GM18517 (cell line): Measurements from ENCODE around the gene OSBPL3.

Experiments
- ATAC-seq: cut with Tn5 transposase; IDR thresholded peaks from one replicate; pipeline ENCODE4 v1.9.1; 2021; ENCODE audit warnings: mild to moderate bottlenecking, moderate library complexity; ENCODE audit not compliant: unreplicated experiment

OSBPL3 gene

DNA sequence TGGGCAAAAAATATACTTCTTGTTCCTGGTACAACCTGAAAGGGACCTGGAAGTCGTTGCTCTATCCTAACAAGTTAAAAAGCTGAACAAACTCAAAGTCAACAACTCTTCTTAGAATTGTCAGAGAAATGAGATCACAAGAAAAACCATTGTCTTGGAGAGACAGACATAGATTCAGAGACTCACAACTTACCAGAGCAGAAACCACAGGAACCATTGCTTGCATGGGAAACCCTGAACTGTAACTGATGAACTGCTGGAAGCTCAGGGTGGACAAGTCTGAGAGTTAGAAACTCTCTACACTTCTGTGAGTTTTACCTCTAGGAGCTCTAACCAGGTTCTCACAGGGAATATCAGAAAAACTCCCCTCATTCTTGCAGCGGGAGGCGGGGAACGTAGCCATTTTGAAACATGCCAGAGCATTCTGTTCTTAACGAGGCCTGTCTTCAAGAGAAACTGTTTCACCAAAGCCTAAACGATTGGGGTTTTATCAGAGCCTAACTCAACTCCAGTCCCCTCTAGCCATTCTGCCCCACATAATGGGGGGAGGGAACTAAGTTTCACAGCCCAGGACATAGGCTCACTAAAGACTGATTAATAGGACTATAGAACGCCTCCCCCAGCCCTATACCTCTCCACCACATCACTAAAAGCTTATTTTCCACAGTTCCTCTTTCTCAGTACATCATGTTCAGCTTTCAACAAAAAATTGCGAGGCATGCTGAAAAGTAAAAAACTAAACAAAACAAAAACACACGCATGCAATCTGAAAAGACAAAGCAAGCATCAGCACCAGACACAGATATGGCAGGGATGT lies 210.8 kb downstream of the OSBPL3 start:
- ATAC-seq: no peak

DNA sequence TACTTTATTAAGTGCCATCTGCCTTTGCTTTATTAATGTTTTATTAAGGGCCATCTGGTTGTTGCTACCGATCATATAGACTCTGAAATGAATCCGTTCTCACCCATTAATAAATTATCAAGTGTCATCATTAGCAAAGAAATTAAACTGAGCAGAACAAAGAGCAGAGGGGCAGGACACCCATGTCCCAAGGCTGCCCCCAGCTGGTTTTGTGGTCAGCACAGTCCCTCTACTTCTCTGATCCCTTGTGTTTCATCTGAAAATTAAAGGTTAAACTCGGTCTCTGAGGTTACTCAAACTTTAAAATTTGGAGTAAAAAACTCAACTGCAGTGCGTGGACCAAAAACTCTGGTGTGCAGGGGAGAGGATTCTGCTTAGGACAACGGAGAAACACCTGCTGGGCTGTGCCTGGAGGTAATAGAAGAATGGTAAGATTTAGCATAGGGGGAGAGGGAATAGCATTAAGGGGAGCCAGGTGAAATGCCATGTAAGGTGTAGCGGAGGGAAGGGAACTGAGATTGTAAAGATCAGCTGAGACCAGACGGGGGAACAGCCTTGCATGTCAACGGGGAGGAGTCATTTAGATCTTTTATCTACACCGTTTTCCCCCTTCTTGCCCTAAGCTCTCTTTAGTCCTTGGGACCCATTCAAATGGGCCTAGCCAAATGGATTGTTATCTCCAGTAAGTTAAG lies 212.0 kb downstream of the OSBPL3 start:
- ATAC-seq: no peak

DNA sequence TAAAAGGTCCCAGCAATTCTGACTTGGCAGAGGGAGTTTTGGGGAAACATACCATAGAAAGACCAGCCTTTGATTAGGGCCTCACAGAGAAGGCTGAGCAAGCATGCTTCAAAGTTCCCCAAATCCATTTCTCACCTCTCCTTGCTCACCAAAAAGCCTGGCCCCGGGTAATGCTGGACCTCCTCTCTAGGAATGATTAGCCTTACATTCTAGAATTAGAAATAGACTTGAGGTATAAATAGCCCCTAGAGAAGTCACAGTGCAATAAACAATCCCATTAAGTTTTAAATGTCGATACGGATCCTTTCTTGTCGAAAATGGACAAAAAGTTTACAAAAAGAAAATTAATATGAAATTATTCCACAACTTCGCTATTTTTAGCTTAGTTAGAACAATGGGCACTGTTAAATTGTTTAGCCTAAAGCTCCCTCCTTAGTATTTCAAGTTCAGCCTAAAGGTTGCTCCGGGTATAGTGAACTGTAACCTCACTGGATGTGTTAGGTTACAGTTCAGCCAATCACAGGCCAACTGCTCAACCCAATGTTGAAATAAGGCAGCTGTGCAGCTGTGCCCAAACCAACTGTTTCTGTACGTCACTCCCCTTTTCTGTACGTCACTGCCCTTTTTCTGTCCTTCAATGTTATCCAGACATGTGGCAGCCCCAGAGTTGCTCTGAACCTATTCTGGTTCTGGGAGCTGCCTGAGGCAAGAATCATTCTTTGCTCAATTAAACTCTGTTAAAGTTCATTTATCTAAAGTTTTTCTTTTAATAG lies 214.8 kb downstream of the OSBPL3 start:
- ATAC-seq: no peak

DNA sequence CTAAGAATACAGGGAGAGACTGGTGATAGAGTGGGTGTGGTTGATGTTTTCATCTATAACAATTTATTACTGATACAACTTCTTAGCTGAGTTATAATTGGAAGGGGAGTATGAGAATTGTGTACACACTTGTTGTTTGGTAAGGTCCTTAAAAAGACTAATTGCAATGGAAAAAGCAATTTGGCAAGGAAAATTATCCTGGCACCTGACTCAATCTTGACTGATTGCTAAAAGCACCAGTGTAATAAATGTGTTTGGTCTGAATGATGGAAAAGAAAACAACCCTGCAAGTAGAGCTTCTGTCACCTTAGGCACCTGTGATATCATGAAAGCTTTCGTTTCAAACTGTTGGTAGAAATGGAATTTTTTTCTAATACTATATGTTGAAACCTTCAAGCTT lies 216.0 kb downstream of the OSBPL3 start:
- no peak for ATAC-seq

DNA sequence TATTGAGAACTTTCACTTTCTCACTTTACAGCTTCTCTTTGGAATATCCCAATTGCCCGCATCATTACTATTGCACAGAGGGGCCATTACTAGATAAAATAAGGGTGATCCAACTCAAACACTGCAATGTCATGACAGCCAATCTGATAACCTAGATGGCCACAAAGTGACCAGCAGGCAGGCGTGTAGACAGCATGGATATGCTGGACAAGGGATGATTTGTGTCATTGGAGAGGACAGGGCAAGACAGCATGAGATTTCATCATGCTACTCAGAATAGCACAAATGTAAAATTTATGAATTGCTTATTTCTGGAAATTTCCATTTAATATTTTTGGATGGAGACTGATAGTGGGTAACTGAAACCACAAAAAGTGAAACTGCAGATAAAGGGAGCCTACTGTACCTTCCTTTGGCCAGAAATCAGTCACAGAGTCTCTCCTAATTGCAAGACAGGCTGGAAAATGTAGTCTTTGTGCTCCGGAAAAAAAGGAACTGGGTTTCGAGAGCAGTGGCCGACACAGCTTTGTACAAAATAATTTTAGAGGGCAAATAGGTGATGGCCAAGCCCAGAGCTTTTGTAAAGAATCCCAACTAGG lies 216.6 kb downstream of the OSBPL3 start:
- ATAC-seq: no peak

DNA sequence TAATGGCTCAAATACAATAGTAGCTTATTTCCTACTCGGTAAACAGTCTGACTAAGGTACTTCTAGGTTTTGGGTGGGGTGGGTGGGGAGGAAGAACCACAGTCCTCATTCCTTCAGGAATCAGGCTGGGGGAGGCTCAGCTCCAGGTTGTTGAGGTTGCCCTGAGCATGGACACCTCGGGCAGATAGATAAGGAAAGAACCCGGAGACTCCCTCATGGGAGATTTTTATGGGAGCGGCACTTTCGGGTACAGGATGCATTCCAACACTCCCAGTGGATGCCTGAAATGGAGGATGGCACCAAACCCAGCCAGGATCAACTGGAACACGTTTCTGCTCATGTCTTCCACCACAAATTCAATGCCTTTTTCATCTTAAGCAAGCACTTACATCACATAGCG lies 217.2 kb downstream of the OSBPL3 start:
- no peak for ATAC-seq

DNA sequence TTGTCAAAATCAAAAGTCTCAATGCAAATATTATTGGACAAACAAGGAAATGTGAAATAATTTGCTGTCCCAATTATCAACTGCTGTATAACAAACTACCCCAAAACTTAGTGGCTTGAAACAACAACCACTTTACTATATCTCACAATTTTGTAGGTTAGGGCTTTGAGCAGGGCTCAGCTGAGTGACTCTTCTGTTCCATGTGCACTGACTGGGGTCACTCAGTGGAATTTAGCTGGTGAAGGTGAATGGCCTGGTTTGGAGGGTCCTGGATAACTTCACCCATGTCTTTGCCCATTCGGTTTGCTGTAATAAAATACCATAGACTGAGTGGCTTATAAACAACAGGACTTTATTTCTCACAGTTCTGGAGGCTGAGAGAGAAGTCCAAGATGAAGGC lies 219.0 kb downstream of the OSBPL3 start:
- ATAC-seq: no peak

DNA sequence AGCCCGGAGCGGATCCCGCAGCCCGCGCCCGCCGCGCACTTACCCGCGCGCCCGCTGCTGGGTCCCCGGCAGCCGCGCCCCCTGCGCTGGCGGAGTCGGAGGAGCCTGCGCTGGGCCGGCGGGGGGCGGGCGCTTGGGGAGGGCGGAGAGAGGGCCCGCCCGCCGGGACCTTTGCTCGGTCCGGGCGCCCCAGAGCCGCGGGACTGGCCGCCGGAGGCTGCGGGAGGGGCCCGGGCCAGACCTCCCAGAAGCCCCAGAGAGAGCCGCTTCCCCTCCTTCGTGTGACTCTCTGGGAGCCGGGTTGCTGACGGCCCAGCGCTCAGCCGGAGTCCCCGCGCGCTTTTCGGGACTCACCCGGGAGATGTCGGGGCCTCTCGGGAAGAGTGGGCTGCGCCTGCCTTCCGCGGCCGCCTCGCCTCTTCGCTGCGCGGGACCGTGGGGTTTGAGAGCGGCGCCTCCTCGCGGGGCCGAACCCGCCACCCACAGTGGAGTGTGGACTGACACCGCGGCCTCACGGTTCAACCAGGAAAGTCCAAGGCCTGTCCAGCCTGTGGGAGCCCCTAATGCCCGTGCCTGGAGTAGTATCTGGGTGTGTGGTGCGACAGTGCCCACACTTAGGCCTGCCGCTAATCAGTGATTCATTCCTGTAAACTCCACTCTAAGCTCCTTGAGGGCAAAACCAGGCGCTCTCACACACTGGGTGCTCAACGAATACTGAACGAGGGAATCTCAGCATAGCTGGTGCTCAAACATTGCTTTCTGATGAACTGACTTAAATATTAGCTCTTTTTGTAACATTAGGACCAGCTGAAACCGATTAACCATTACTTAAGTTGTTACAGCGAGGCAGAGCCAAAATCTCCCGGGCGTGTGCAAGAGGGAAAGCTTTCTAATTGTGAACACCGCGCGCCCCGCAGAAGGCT lies 222.4 kb downstream of the OSBPL3 start, which contains the start of gene GSDME:
Gene GSDME (minus strand): TSS at position 112 of the 923 bp plus-strand sequence. CDS start 7,690 bp downstream, outside the sequence.
- no peak for ATAC-seq

DNA sequence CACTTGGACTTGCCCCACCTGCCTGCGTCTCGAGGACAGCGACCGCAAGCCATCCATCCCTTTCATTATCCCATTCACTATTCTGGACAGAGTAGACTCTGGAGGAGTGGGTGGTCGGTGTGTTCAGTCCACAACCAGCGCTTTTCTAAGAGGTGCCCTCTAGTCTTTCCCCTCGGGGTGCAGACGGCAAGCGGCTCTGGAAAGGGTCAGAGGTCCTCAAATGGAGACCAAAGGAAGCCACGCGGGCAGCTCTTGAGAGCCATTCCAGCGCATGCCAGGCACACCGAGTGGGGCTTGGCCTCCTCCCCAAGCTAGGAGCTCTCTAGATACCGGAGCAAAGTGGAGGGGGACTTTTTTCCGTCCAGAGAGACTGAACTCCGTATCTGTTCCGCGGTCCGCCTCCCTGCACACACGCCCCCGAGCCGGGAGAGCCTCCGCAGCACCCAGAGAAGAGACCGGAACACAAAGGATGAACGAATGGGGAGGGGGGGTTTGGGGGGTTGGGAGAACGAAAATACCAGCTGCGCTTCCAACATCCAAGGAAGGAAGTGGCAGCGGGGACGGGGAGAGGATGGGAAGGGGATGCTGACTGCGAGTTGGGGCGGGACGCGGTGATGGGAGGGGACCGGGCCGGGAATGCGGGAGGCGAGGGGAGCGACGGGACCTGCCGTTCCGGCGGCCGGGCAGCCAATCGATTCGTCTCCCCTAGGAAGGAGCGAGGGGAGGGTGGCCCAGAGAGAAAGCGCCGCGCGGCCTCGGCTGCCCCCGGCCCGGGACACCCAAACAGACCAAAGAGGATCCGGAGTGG lies 223.2 kb downstream of the OSBPL3 start:
- no peak for ATAC-seq

DNA sequence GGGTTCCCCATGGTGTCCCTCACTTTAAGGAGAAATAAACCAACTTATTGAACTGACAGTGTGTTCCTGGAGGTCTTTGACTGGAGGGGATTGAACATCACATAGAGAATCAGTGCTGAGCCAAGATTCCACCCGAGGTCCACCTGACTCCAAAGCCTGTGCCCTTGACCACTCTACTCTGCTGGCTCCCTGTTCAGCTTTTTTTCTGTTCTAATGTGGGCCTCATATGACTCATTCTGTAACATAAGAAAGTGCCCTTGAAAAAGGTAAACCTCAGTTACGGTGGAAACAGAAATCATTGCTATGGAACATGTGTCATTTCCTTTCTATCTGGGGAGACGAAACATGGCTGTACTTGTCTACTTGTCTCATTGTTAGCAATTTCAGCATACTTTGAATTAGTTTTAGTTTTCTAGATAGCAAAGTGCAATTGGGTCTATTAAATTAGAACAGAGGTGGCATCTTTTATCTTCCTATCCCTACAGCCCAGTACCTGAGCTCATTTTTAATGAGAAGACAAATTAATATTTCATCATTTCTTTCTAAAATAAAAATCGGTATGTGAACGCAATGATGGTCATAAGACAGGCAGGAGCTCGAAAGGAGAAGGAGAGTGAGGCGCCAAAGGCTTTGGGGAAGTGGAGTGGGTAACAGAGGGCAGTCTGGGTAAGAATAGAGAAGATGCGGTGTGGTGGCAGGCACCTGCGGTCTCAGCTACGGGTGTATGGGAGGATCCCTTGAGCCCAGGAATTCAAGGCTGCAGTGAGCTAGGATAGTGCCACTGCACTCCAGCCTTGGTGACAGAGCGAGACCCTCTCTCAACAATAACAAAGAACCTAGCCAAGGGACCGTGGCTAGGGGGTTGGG lies 224.2 kb downstream of the OSBPL3 start:
- ATAC-seq: peak; percentile 74

DNA sequence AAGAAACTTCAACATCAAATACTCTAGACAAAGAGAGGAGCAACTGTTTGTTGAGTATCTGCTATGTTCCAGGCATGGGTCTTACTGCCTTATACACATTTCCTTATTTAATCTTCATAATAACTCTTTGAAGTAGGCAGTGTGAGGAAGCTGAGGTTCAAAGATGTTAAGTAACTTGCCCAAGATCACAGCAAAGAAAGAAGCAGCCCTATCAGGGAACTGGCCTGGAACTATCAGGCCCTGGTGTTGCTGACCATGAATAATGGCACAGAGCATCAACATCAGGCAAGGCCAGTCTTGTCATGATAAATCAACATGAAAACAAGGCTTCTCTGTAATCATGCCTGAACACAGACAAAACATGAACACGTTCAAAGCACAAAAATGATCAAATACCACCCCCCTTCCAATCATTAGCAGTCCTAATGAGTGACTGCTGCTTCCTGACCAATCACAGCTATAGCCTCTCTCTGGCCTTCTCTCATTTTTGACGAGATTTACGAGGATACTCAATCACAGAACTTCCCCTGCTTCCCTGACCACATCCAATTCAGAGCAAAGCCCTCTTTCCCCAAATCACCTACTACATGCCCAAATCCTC lies 225.0 kb downstream of the OSBPL3 start:
- peak; percentile 2 for ATAC-seq

DNA sequence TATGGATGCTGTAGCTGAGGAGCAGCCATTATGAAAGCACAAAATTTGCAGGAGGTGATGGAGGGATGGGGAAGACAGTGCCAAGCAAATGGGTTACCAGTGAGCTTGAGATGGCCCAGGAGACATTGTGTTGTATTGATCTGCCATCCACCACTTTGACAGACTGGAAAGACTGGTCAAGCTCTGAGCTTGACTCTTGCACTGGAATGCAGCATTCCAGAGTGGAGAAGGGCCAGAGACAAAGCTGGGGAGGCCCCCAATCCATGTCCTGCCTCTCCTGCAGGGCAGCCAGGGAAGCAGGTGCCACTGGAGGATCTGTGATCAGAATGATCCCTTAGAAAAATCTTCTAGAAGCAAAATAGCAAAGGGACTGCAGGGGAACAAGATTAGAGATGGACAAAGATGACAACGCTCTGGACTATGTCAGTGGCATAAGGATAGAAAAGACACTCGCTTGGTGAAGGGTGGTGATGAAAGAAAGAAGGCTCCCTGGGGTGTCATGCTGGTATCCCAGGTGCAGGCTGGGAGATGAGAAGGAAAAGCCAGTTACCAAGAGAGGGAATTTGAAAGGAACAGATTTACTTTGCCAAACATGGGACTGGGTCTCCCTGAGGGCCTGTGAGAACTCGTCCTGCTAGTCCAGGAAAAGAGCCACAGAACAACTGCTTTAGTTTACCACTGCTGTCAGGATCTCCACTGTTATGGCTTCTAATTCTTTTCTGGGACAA lies 227.7 kb downstream of the OSBPL3 start:
- no peak for ATAC-seq

DNA sequence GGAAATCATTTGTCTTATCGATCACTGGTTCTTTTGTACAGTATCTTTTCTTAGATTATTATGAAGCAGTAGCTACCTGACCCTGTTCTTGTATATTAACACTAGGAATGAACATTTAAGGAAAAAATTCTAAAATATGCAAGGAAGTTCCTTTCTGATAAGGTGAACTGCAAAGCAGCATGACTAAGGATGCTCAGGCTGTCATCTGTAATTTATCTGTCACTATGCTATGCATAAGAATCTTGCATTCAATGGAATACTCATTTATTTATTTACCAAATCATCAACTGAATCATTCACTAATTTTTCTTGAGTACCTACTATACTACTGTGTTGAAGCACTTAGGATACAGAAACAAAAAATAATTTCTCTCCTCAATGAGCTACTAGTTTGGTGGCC lies 228.5 kb downstream of the OSBPL3 start:
- ATAC-seq: no peak

DNA sequence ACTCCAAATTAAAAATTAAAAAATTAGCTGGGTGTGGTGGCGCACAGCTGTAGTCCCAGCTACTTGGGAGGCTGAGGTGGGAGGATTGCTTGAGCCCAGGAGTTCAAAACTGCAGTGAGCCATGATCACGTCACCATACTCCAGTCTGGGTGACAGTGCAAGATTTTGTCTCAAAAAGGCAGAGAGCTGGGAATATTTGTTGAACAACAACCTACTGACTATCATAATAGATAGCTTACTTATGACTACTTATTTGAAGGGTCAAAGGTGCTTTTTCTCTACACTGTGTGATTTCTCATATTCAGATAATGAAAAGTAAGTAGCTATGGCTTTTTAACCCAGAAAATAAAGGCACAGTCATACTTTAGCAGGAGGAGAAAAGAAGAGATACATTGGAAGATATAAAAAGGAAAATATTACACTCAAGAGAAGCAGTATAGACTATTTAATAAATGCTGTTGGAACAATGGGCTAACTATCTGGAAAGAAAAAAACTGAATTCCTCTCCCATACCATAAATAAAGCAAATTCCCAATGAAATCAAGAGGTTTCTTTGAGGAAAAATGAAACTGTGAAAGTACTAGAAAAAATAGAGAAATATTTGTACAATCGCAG lies 229.4 kb downstream of the OSBPL3 start:
- no peak for ATAC-seq

DNA sequence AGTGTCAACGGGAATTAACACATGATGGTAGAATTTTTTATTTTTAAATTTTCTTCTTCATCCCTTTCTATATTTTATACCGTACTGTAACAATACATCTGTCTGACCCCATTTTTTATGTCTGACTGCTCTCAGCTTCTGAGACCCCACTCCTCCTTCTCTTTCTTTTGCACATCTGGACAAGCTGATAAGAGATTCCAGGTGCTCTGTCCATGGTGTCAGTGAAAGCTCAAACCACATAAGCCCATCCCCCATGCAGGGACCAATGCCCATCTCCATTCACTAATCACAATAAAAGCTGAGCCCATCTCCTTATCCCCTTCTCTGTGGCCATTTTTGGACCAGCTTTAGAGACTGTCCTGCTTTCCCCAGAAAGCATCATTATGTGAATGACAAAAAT lies 231.5 kb downstream of the OSBPL3 start:
- ATAC-seq: no peak
